T-helper 1 cell (primary cell): ENCODE measurements around the gene SOX13.

Experiments
- DNase-seq, 5 donors: peaks; one replicate each; pipeline ENCODE4 v3.0.0-alpha.2; 2012 to 2020

Gene SOX13

DNA sequence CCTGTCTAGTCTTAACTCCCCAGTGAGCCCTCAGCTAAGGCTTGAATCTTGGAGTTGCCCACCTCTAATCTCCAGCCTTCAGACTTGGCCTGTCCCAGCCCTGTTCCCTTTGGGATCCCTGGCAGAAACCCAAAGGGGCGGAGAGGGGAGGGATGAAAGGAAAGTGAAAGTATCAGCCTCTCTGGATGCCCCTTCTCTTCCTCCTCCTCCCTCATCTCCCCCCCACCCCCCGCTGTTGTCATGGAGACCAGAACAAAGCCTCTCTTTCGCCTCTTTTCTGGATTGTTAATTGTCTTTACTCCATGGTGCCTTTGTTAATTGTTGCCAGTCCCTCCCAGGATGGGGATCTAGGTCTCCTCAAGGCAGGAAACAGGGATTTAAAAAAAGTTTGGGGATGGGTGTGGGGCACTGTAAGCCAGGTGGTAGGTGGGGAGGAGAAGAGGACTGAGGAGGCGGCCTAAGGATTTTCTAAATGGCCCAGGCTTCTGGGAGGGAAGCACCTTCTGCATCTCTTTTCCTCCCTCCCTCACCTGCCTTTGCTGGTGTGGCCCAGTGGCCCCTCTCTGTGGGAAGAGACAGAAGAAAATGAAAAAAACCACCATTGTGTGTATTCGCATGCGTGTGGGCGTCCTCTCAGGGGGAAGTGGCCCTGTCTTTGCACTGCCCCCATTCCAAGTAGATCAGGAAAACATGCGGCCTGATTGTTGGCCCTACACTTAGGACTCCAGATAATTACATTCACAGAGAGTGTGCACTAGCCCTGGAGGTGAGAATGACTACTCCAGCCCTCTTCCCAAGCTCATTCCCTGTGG, 7.5 kb upstream of the SOX13 start:
- no peak for DNase-seq

DNA sequence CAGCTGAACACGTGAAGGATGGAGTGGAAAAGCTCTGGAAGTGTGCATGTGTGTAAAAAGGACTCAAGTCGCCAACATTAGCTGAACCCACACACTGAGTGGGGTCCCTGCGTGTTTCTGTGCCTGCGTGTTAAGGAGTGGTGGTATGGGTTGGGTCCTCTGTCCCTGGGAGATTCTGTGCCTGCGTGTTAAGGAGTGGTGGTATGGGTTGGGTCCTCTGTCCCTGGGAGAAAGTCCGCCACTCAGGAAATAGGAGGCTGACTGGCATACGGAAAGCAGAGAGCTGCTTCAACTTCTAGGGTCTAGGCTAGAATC, 7.0 kb upstream of the SOX13 start:
- no peak for DNase-seq

DNA sequence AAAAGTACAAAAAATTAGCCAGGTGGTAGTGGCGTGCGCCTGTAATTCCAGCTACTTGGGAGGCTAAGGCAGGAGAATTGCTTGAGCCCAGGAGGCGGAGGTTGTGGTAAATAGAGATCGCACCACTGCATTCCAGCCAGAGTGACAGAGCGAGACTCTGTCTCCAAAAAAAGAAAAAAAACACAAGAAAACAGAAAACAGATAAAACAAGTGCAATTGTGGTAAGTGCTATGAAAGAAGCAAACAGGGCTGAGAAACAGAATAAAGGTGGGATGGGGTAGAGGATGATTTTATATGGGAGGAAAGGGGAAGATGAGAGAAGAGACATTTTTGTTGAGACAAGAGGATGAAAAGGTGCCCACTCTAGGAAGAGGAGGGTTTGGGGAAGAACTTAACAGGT, 5.0 kb upstream of the SOX13 start:
- no peak for DNase-seq

DNA sequence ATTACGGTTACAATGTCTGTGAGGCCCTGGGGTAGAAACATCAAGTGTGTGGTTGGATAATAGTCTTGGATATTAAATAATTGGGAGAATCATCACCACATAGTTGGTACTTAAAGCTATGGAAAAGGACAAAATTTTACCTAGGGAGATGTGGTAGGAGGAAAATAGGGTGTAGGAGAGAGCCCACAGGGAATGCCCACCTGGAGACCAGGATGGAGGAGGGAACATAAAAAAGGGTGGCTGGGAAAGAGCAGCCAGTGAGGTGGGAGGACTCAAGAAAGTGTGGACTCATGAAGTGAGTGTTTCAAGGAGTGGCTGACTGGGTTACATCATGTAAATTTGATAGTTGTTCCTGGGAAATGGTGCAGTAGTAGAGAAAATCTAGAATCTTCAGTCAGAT, 3.0 kb upstream of the SOX13 start:
- DNase-seq = no peak

DNA sequence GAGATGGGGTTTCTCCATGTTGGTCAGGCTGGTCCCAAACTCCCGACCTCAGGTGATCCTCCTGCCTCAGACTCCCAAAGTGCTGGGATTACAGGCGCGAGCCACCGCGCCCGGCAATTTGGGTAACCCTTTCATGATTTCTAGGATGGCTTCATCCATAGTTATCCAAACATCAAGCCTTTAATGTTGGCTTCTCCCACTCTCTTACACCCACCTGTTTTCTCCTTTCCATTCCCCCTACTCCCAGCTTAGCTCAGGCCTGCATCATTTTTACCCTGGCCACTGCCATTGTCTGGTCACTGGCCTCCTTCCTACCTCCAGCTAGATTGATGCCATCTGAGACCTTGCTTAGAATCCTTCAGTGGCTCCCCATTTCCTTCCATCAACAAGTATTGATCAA, 2.0 kb upstream of the SOX13 start:
- no peak for DNase-seq

DNA sequence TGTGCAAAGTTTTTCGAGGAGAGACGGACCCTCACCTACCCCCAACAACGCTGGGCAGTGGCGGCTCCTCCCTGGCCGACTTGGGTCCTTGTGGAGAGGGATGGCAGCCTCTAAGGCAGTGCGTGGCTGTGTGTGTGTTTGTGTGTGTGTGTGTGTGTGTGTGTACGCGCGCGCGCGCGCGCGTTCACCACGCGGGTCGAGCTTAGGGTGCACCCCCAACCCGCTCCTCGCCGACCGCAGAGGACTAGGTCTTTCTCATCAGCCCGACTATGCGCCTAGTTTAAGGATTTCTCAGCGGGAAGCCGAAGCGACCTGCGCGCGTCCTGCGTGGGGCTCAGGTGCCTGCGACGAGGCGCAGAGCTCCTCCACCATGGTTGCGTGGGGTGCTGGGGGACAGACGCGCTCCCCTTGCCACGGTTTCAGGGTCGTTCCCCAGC, 940 bp downstream of the SOX13 start:
- DNase-seq = no peak

DNA sequence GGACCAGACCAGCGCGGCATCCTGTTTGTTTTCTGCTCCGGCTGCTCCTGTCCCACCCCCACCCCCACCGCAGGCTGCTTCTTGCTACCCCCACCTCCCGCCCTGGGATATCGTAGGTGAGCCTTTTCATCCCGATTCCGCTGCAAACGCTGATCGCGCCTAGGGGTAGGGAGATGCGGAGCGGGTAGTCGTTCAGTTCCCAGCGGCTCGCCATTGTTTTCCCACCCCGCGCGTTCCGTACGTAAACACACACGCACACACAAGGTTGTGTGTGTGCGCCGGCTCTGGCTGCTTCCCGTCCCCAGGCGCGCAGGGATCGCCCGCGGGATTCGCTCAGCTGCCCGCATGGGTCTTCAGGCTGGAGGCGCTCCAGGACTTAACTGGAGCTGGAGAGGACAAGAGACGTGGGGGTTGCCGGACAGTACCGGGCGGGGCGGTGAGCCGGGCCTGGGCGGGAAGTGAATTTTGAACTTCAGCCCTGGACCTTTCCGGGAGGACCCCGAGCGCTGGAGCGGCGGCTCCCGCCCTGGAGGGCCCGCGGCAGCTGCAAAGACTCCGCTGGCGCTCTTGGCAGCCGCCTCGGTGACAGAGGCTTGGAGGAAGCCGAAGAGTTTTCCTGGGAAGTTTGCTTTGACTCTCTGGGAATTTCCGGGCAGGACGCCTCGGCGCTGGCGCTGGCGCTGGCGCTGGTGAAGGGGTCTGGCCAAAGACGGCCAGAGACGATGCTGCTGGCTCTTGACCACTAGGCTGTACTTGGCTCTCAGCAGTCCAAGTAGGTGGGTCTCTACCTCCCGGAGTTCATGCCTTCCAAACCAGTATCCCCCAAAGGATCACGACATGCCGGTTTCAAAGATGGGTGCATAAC, 1.6 kb downstream of the SOX13 start:
- no peak for DNase-seq

DNA sequence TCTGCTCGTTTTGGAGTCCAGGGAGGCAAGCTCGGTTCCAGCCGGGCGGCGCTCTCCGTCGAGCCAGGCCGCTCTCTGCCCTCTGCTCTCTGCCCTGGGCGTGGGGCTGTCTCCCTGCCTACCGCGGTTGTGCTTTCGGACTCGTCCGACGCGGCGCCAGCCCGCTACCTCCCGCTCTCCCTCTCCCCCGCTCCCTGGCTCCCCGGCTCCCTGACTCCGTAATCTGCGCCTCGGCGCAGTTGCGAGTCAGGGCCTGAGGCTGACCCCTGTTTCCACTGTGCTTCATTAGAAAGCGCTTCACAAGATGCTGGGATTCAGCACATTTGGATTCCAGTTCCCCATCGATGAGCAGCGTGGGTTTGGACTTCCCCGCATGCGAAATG, 2.2 kb downstream of the SOX13 start:
- DNase-seq = no peak

DNA sequence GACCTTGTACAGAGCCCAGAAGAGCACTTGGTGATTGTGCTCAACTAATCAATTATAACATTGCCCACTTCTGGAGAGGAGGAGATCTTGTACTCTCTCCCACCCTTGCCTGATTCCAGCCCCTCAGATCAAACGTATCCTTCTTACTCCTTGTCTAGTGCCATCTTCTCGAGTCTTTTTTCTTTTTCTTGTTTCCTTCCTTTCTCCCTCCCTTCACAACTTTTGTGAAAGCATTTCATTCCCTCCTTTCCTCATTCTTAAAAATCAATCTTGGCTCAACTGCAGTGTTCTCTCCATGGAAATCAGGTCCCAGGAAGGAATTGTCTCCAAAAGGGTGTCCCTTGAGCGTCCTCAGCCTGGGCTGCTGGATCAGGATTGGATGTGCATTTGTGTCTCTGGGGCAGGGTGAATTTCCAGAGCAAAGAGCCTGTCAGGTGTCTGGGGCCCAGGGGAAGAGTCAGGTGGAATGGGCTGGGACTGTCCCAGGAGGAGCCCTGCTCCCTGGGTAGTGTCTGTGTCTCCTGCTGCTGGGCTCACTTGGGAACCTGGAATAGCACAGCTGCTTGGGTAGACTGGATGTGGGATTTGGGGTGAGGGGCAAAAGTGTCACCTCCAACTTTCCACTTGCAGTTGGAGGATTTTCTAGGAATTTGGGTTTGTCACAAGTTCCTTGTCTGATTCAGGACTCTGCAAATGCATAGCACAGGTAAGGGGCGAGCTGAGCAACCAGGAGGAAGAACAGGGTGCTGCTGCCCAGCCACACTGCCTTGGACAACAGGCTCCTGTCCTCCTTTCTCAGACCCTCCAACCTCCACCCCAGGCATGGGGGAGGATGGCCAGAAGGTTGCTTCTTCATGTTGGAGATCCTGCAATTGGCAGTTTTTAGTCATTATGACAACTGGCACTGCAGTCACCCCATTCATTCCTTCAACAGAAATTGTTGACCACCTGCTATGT, 3.3 kb downstream of the SOX13 start:
- DNase-seq = no peak

DNA sequence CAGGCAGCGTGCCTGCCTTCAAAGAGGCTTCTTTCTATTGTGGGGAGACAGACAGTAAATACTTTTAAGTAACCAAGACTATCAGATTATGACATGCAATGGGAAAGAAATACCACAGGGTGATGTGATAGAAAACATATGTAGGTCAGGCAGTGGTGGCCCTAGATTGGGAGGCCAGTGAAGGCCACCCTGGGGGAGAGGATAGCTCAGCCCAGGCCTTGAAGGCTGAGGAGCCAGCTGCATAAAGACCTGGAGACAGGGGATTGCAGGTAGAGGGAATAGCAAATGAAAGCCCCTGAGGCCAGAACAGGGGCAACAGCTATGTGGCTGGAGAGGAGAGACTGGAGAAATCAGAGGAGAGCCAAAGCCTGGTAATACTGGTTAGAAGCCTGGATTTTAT, 4.0 kb downstream of the SOX13 start:
- no peak for DNase-seq

DNA sequence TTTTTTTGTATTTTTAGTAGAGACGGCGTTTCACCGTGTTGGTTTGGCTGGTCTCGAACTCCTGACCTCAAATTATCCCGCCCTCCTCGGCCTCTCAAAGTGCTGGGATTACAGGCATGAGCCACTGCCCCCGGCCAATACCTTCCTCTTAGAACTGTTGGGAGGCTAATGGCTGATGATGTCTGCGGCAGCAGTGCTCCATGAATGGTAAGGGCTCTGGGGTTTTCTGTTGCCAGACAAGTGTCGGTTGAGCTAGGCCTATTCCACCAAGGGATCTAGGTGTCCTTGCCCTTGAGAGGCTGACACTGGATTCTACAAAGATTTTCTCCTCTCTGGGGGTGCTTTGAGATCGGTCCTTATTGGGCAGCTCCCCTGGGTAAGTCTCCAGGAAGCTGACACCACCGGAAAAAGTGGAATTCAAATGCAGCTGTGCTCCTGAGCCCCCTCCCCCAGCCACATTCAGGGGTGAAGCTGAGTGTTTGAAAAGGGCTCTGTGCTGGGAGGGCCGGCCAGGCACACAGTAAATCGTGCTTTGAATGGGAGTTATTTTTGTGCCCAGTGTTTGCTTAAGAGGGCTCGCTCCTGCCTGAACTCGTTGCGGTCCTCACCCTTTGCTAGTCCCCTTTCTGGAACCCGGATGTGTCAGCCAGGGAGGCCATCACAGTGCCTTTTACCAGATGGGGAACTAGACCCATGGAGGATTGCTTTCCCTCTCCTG, 5.2 kb downstream of the SOX13 start:
- no peak for DNase-seq

DNA sequence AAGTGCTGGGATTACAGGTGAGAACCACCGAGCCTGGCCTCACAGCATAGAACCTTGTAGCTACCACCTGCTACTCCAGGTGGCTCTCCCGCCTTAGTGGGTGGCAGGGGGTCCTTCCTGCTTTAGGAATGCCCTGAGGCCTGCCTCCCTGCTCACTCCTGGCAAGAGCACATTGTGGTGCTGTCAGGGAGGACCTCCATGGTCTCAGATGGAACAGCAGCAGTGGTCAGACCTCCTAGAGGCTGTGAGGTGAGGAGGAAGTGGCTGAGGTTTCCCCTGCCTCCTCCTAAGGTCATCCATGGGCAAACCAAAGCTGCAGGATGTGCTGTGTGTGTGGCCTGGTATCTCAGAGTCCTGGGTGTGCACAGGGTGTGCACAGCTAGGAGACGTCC, 6.7 kb downstream of the SOX13 start:
- DNase-seq = no peak

DNA sequence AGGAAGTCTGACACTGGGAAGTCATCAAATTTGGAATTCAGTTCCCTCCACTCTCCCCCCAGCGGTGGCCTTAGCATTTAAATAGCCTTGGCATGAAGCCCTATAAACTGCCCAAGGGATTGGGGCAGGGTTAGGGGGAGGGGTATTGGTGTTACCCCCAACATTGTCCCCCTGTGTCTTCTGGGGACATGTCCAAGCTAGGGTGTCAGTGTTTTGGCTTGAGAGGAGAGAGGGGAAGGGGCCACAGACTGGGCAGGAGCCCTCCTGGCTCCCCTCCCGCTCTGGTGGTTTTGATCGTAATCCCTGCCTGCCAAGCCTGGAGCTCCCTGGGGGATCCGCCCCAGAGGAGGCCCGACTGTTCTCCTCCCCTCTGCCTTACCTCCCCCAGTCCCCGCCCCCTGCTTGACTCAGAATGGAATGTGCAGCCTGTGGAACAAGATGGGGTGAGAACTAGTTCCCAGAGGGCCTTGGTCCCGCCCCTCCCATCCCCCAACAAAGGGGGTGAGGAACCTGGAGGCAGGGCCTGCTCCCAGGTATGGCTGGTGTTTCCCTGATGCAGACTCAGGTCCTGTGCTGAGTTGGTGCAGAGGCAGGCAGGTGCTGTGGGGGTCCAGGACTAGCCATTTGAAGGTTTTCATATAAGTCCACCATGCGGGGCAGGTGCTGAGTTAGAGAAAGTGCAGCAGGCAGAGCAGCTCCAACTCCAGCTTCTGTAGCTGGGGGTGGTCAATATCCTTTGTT, 7.4 kb downstream of the SOX13 start:
- no peak for DNase-seq

DNA sequence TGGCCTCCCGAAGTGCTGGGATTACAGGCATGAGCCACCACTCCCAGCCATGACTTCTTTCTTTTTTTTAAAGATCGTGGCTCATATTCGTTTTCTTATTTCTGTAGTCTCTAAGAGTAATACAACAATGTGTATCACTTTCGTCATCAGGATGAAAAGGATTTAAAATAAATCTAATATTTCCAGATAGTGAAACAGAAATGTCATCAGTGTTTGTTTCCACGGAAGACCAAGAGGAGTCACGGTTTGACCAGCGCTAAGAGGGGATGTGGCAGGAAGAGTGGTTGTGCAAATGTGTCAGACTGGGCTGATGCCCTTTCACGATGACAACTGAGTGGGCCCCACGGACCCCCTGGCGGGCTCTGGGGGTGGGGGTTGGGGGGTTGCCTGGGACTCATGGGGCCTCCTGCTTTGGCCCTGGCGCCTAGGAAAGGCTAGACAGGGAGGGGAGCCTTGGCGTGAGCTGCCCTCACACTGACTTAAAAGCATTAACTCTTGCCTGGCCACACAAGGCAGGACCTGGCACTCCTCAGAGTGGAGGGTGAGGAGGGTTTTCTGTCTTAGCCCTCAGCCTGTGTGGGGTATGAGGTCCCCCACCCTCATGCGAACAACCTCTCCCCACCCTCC, 8.4 kb downstream of the SOX13 start:
- no peak for DNase-seq

DNA sequence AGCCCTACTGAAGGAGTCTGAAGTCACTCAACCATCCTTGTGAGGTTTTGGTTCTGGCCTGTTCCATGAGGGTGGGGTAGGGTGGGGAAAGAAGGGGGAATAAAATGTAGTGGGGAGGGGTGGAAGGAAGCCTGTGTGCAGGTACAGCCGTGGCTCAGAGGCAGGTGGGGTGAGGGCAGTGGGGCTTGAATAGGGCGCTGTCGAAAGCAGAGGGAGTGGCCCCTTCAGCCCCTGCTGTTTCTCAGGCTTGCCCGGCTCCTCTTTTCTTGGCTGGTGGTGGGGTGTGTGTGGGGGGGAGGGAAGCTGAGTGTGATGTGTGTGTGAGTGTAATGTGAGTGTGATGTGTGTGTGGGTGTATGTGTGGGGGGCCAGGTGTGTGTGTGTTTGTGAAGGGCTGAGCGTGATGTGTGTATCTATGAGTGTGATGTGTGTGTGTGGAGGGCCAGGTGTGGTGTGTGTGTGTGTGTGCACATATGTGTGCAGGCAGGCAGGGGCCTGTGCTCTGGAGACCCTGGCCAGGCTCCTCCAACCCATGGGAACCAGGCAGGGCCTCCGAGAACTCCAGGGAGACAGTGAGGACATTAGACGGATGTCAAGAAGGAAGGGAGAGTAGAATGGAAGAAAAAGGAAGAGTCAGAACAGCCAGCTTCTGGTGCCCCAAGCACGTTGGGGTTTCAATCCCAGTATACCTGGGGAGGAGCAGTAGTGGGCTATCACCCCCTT, 9.0 kb downstream of the SOX13 start:
- no peak for DNase-seq

DNA sequence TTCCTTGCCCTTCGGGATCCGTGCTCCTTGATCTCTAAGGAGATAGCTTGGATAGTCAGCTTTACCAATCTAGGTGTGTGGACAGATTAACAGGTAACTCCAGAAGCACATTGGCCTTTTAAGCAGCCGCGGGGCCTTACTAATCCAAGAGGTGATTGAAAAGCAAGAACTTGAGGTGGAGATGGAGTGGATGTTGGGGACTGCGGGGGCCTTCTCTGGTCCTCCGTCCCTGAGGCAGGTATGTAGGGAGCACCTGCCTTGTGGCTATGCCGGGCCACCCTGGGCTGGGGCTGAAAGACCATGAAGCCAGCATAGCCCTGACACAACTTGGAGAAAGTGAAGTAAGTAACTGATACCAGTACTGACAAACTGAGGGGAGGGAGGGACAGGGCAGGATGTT, 10.6 kb downstream of the SOX13 start:
- DNase-seq = no peak

DNA sequence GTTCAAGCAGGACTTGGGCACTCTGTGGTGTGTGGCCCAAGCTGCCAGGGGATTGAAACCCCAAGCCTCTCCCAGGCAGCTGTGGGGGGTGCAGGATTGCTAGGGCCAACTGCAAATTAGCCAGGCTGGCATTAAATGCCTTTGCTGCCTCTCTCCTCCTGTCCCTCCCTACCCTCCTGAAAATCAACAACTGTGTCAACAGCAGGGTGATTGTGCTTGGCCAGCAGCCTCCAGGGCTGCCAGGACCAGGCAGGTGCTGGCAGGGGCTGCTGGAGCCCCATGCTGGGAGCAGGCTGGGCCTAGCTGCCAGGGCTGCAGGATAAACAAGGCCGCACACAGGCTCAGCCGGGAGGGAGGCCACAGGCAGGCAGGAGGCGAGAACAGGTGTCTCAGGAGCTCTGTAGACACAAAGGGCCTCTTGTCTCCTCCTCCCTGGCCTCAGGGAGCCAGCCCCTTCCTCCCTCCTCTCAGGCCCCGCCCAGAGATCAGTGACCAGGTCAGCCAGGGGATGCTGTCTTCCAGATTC, 11.4 kb downstream of the SOX13 start:
- no peak for DNase-seq

DNA sequence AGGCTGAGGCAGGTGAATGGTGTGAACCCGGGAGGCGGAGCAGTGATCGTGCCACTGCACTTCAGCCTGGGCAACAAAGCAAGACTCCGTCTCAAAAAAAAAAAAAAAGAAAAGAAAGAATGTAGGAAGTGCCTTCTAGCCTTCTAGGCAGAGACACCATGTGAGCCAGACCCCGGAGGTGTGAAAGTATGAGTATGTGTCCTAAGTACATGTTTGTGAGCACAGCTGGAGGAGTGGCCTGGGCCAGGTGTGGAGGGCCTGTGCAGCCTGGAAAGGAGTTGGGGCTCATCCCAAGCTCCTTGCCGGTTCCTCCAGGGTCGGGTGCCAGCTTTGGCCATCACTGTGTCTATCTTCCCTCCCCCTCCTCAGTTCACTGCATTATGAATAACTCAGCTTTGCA, 13.0 kb downstream of the SOX13 start:
- no peak for DNase-seq

DNA sequence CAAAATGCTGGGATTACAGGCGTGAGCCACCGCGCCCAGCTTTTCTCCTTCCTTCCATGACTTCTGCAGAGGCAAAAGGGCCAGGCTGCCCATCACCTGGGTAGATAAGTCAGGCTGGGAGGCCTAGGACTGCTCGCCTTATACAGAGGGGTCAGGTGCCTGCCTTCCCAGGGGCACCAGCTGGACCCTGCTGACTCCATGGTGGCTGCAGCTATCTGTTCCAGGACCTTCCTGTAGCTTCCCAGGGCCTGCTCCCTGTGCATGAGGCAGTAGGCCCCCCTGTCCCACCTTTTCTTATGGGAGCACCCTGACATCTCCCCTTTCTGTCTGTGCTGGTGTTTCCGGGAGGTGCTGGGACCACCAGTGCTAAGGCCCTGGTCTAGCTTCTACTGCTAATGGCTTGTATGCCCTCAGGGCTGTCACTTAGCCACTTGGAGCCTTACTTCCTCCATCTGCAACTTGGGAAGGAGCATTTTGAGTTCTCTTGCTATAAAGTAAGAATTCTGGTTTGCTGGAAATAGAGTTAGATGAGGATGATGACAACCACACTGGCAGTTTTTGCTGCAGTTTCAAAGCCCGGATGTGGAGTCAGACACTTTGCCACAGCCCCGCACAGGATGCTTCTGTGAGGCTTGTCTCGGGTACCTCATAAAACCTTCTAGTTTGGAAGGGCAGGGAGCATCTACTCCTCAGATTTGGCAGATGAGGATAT, 14.4 kb downstream of the SOX13 start:
- no peak for DNase-seq
